SK-N-SH treated with all-trans-retinoic acid at 6 μM for 48 hours (cell line): ENCODE measurements around the gene PROZ.

Experiments used
- ATAC-seq: fragments of 200-7000 bp; cut with Tn5 transposase; 3 replicates; pipeline ENCODE4 v1.9.1; 2020; ENCODE audit warnings: mild to moderate bottlenecking, moderate library complexity
- ARNTL ChIP-seq: fragments of 450-650 bp; formaldehyde crosslinking; IDR thresholded peaks from 2 replicates; pipeline ENCODE4 v1.5.0; 2020; ENCODE audit warnings: low read depth, mild to moderate bottlenecking, moderate library complexity, borderline replicate concordance
- BACH2 ChIP-seq: fragments of 250-450 bp; sonication (Bioruptor Pico); IDR thresholded peaks from 2 replicates; pipeline ENCODE4 v1.9.0; 2021; ENCODE audit warnings: mild to moderate bottlenecking, borderline replicate concordance
- CSDC2 ChIP-seq: fragments of 250-450 bp; sonication (Bioruptor Pico); IDR thresholded peaks from 2 replicates; pipeline ENCODE4 v1.5.0; 2020; ENCODE audit warnings: mild to moderate bottlenecking, moderate library complexity
- CSRNP3 ChIP-seq: fragments of 250-450 bp; sonication (Bioruptor Pico); IDR thresholded peaks from 2 replicates; pipeline ENCODE4 v1.5.1; 2021; ENCODE audit warnings: mild to moderate bottlenecking, moderate library complexity
- ESRRG ChIP-seq: fragments of 250-450 bp; sonication (Bioruptor Pico); IDR thresholded peaks from 2 replicates; pipeline ENCODE4 v1.6.1; 2021; ENCODE audit warnings: mild to moderate bottlenecking
- GLIS3 ChIP-seq: fragments of 250-450 bp; sonication (Bioruptor Pico); IDR thresholded peaks from 2 replicates; pipeline ENCODE4 v1.5.0; 2020; ENCODE audit warnings: mild to moderate bottlenecking, moderate library complexity
- ISL1 ChIP-seq: fragments of 250-450 bp; sonication (Bioruptor Pico); IDR thresholded peaks from 2 replicates; pipeline ENCODE4 v2.1.2; 2022; ENCODE audit warnings: mild to moderate bottlenecking, moderate library complexity
- OSR1 ChIP-seq: fragments of 250-450 bp; sonication (Bioruptor Pico); IDR thresholded peaks from 2 replicates; pipeline ENCODE4 v1.8.0; 2022; ENCODE audit warnings: moderate library complexity, mild to moderate bottlenecking, inconsistent platforms
- PPARA ChIP-seq: fragments of 250-450 bp; sonication (Bioruptor Pico); IDR thresholded peaks from 2 replicates; pipeline ENCODE4 v1.5.0; 2020; ENCODE audit warnings: mild to moderate bottlenecking, borderline replicate concordance
- RARB ChIP-seq: fragments of 250-450 bp; sonication (Bioruptor Pico); IDR thresholded peaks from 2 replicates; pipeline ENCODE4 v1.8.0; 2021; ENCODE audit warnings: mild to moderate bottlenecking, moderate library complexity
- SNAI2 ChIP-seq: fragments of 250-450 bp; sonication (Bioruptor Pico); IDR thresholded peaks from 2 replicates; pipeline ENCODE4 v1.5.0; 2020; ENCODE audit warnings: mild to moderate bottlenecking, moderate library complexity
- TCF4 ChIP-seq: fragments of 250-450 bp; sonication (Bioruptor Pico); IDR thresholded peaks from 2 replicates; pipeline ENCODE4 v1.8.0; 2021; ENCODE audit warnings: mild to moderate bottlenecking, moderate library complexity, borderline replicate concordance
- TOX ChIP-seq: fragments of 250-450 bp; sonication (Bioruptor Pico); IDR thresholded peaks from 2 replicates; pipeline ENCODE4 v1.8.0; 2021; ENCODE audit warnings: mild to moderate bottlenecking, moderate library complexity, borderline replicate concordance
- ZC3H10 ChIP-seq: fragments of 250-450 bp; sonication (Bioruptor Pico); IDR thresholded peaks from 2 replicates; pipeline ENCODE4 v1.5.1; 2021; ENCODE audit warnings: mild to moderate bottlenecking, moderate library complexity
- ZFP3 ChIP-seq: fragments of 250-450 bp; sonication (Bioruptor Pico); IDR thresholded peaks from 2 replicates; pipeline ENCODE4 v1.5.0; 2020; ENCODE audit warnings: mild to moderate bottlenecking, moderate library complexity
- ZFP30 ChIP-seq: fragments of 450-650 bp; formaldehyde crosslinking; IDR thresholded peaks from 2 replicates; pipeline ENCODE4 v1.5.0; 2022; ENCODE audit warnings: mild to moderate bottlenecking, moderate library complexity
- ZNF565 ChIP-seq: fragments of 450-650 bp; formaldehyde crosslinking; conservative IDR thresholded peaks from 2 replicates; pipeline ENCODE4 v1.5.0; 2020; ENCODE audit warnings: low read depth, mild to moderate bottlenecking, moderate library complexity
- ZNF70 ChIP-seq: fragments of 450-650 bp; formaldehyde crosslinking; IDR thresholded peaks from 2 replicates; pipeline ENCODE4 v1.5.0; 2020; ENCODE audit warnings: mild to moderate bottlenecking, moderate library complexity
- ZNF8 ChIP-seq: fragments of 450-650 bp; formaldehyde crosslinking; IDR thresholded peaks from 2 replicates; pipeline ENCODE4 v1.5.0; 2020; ENCODE audit warnings: mild to moderate bottlenecking, moderate library complexity
- TF ChIP-seq, protein P1 (sequence below): fragments of 250-450 bp; sonication (Bioruptor Pico); IDR thresholded peaks from 2 replicates; pipeline ENCODE4 v1.5.1; 2020; ENCODE audit warnings: low read depth, mild to moderate bottlenecking, moderate library complexity
- TF ChIP-seq, protein P2 (sequence below): fragments of 250-450 bp; sonication (Bioruptor Pico); IDR thresholded peaks from 2 replicates; pipeline ENCODE4 v1.8.0; 2021; ENCODE audit warnings: low read depth, mild to moderate bottlenecking, moderate library complexity, borderline replicate concordance
- TF ChIP-seq, protein P3 (sequence below): fragments of 250-450 bp; sonication (Bioruptor Pico); IDR thresholded peaks from 2 replicates; pipeline ENCODE4 v1.8.0; 2020; ENCODE audit warnings: mild to moderate bottlenecking, moderate library complexity, borderline replicate concordance

The PROZ gene

DNA sequence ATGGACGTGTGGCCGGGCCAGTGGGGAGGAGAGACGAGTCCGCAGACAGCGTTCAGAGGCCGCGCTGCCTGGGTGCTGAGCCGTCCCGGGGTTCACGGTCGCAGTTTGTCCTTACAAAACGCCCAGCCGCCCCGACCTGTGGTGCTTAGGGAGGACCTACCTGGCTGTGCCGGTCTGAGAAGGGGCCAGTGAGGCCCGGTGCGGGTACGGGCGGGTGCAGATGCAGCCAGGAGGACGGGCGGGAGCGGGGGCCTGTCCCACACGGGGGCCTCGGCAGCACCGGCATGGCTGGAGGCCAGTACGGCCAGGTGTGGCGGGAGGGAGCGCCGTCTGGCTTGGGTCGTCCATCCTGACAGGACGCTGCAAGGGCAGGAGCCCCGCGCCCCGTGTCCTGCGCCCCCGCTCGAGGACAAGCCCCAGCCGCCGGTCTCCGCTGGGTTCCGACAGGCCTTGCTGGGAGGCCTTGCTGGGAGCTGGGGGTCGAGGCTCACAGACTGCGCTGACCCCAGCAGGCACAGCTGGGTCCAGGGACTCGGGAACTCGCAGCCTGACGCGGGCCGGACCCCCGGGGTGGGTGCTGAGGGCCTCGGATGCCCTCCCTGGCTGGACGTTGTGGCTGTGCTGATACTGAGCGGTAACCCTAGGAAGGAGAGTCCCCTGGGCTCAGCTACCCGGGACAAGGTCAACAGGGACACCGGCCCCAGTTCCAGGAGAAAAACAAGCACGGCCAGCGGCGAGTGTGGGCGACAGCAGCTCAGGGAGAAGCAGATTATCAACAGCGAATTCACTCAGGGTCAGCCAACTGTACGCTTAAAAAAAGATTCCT, 5.3 kb upstream of the PROZ start:
- peak; percentile 63 for ATAC-seq
- TF ChIP-seq TOX (CRISPR knock-in tag) = no peak
- TF ChIP-seq, all 23 proteins: peak for 0

DNA sequence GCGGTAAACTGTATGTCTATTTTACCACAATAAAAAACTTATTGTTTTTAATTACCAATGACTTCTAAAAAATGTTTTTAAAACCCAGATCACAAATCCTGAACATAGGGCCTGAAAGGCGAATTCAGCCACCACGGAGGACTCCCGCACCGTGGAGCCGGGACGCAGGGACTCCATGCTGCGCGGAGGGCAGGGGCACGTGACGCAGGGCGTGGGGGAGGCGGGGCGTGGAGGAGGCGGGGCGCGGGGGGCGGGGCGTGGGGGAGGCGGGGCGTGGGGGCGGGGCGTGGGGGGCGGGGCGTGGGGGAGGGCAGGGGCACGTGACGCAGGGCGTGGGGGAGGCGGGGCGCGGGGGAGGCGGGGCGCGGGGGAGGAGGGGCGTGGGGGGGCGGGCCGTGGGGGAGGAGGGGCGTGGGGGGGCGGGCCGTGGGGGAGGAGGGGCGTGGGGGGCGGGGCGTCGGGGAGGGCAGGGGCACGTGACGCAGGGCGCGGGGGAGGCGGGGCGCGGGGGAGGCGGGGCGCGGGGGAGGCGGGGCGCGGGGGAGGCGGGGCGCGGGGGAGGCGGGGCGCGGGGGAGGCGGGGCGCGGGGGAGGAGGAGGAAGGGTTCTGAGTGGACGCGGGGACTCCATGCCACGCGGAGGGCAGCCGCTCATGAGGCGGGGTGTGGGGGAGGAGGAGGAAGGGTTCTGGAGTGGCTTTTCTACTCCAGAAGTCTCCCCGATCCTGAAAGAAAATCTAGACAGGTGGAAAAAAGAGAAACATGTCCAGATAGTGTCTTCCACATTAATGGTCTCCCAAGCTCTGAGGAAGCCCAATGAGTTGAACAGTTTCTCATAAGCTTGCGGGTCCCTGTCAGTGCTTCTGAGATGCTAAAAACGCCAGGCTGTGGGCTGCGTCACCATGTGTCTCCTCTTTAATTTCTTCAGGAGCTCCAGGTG, 4.4 kb upstream of the PROZ start:
- ATAC-seq = peak; percentile 86

GRCh38 chr13:113155201-113155600, 3.2 kb upstream of the PROZ start:
- TF ChIP-seq RARB (CRISPR knock-in tag) (no peak), TOX (CRISPR knock-in tag) (no peak), ZFP3 (no peak)
- TF ChIP-seq, protein P1, sequence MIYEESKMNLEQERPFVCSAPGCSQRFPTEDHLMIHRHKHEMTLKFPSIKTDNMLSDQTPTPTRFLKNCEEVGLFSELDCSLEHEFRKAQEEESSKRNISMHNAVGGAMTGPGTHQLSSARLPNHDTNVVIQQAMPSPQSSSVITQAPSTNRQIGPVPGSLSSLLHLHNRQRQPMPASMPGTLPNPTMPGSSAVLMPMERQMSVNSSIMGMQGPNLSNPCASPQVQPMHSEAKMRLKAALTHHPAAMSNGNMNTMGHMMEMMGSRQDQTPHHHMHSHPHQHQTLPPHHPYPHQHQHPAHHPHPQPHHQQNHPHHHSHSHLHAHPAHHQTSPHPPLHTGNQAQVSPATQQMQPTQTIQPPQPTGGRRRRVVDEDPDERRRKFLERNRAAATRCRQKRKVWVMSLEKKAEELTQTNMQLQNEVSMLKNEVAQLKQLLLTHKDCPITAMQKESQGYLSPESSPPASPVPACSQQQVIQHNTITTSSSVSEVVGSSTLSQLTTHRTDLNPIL (CRISPR knock-in tag) = no peak
- no peak for ATAC-seq

More for the DNA sequence above, 4.4 kb upstream of the PROZ start:
- TF ChIP-seq, protein P2, sequence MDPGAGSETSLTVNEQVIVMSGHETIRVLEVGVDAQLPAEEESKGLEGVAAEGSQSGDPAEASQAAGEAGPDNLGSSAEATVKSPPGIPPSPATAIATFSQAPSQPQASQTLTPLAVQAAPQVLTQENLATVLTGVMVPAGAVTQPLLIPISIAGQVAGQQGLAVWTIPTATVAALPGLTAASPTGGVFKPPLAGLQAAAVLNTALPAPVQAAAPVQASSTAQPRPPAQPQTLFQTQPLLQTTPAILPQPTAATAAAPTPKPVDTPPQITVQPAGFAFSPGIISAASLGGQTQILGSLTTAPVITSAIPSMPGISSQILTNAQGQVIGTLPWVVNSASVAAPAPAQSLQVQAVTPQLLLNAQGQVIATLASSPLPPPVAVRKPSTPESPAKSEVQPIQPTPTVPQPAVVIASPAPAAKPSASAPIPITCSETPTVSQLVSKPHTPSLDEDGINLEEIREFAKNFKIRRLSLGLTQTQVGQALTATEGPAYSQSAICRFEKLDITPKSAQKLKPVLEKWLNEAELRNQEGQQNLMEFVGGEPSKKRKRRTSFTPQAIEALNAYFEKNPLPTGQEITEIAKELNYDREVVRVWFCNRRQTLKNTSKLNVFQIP (CRISPR knock-in tag) = no peak
- TF ChIP-seq GLIS3 (CRISPR knock-in tag) (no peak), PPARA (CRISPR knock-in tag) (no peak)

DNA sequence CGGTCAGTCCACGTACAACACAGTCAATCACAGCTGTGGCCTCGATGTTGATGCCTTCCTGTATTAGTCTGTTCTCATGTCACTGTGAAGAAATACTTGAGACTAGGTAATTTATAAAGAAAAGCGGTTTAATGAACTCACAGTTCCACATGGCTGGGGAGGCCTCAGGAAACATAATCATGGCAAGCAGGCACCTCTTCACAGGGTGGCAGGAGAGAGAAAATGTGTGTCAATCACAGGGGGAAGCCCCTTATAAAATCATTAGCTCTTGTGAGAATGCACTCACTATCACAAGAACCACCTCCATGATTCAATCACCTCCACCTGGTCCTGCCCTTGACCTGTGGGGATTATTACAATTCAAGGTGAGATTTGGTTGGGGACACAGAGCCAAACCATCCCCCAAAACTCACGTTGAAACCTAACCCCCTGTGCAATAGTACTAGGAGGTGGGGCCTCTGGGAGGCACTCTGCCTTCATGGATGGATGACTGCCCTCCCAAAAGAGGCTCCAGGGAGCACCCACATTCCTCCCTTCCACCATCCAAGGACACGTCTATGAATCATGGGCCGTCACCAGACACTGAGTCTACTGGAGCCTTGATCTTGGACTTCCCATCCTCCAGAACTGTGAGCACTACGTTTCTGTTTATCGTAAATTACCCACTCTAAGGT, 2.3 kb upstream of the PROZ start:
- TF ChIP-seq, protein P2 (CRISPR knock-in tag) = no peak
- no peak for TF ChIP-seq CSDC2 (CRISPR knock-in tag)
- no peak for TF ChIP-seq ZC3H10 (CRISPR knock-in tag)
- TF ChIP-seq BACH2 (CRISPR knock-in tag) = no peak
- no peak for TF ChIP-seq ZNF8 (CRISPR knock-in tag)
- no peak for TF ChIP-seq ISL1 (CRISPR knock-in tag)
- no peak for TF ChIP-seq ZNF565 (CRISPR knock-in tag)
- no peak for TF ChIP-seq ARNTL (CRISPR knock-in tag)
- TF ChIP-seq CSRNP3 (CRISPR knock-in tag) = no peak
- no peak for TF ChIP-seq ESRRG
- TF ChIP-seq ZFP30 (CRISPR knock-in tag) = no peak
- TF ChIP-seq, protein P1 (CRISPR knock-in tag) = no peak
- no peak for TF ChIP-seq SNAI2
- no peak for TF ChIP-seq TOX (CRISPR knock-in tag)
- TF ChIP-seq TCF4 (CRISPR knock-in tag) = no peak
- no peak for TF ChIP-seq ZNF70
- TF ChIP-seq OSR1 = no peak
- TF ChIP-seq, protein P3, sequence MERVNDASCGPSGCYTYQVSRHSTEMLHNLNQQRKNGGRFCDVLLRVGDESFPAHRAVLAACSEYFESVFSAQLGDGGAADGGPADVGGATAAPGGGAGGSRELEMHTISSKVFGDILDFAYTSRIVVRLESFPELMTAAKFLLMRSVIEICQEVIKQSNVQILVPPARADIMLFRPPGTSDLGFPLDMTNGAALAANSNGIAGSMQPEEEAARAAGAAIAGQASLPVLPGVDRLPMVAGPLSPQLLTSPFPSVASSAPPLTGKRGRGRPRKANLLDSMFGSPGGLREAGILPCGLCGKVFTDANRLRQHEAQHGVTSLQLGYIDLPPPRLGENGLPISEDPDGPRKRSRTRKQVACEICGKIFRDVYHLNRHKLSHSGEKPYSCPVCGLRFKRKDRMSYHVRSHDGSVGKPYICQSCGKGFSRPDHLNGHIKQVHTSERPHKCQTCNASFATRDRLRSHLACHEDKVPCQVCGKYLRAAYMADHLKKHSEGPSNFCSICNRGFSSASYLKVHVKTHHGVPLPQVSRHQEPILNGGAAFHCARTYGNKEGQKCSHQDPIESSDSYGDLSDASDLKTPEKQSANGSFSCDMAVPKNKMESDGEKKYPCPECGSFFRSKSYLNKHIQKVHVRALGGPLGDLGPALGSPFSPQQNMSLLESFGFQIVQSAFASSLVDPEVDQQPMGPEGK (CRISPR knock-in tag) = no peak
- no peak for TF ChIP-seq PPARA (CRISPR knock-in tag)
- TF ChIP-seq, all 23 proteins: peak for 0
- ATAC-seq = no peak
